PFSK-1 (cell line): Measurements from ENCODE around the gene SPATA17.

ENCODE experiments used
- POLR2AphosphoS5 ChIP-seq: IDR thresholded peaks from 2 replicates; pipeline ENCODE4 v1.6.1; 2012; ENCODE audit warnings: low read depth, mild to moderate bottlenecking, control low read depth, low read length, moderate library complexity
- TAF1 ChIP-seq: IDR thresholded peaks from 2 replicates; pipeline ENCODE4 v1.6.1; 2012; ENCODE audit warnings: low read length, control low read depth, borderline replicate concordance; ENCODE audit not compliant: insufficient read depth

- TF ChIP-seq TAF1 = no peak
- no peak for TF ChIP-seq POLR2AphosphoS5
Observed at GRCh38 chr1:217805792-217806191, 174.6 kb downstream of the SPATA17 start.
